T-helper 9 cell (primary cell): ENCODE data around the gene SPTAN1.
"Not testable (repeated sequence)": the region's sequence is repeated elsewhere in the genome, so short reads cannot be mapped to it uniquely, and the experiment has no call there.

ENCODE experiments used
- DNase-seq: peaks from one replicate; pipeline ENCODE4 v3.0.0-alpha.2; 2020

Gene SPTAN1

DNA sequence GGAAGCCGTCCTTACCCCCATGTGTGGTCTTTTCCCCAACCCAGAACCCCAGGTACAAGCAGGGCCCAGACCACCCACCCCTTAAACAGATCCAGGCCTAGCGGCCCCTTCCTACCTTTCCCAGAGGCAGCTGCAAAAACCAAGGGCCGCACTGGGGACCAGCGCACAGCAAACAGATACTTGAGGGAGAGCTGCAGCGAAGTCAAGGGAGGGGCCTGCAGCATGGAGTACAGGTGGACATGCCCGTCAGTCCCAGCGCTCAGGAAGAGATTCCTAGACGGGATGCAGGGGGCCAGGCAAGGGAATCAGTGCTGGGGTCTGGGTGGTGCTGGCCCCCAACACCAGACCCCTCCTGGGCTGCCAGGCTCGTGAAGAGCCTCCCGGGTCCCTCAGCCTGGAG, 81.7 kb downstream of the SPTAN1 start:
- DNase-seq = no peak

DNA sequence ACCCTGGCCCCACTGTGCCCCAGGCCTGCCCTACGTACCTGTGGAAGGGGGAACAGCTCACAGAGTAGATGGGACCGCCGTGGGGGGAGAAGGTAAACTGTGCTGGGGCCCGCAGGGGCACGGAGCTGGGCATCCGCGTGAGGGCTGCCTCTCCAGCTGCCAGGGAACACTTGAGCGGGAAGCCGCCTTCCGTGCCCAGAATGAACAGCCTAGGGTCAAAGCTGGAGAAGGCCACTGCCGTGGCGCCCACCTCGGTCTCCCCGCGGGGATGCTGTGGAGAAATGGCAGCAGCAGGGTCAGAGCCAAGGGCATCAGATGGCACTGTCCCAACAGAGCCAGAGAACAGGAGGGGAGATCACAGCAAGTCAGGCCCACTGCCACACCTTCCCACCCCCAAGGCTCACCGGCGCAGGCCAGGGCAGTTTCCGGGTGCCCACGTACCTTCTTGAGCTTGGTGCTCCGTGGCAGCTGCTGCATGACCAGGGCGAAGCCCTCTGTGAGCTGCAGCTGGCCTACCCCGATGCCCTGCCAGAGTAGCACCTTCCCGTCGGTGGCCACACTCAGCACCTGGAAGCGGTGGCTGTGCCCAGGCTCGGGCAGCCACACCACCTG, 82.4 kb downstream of the SPTAN1 start:
- no peak for DNase-seq

DNA sequence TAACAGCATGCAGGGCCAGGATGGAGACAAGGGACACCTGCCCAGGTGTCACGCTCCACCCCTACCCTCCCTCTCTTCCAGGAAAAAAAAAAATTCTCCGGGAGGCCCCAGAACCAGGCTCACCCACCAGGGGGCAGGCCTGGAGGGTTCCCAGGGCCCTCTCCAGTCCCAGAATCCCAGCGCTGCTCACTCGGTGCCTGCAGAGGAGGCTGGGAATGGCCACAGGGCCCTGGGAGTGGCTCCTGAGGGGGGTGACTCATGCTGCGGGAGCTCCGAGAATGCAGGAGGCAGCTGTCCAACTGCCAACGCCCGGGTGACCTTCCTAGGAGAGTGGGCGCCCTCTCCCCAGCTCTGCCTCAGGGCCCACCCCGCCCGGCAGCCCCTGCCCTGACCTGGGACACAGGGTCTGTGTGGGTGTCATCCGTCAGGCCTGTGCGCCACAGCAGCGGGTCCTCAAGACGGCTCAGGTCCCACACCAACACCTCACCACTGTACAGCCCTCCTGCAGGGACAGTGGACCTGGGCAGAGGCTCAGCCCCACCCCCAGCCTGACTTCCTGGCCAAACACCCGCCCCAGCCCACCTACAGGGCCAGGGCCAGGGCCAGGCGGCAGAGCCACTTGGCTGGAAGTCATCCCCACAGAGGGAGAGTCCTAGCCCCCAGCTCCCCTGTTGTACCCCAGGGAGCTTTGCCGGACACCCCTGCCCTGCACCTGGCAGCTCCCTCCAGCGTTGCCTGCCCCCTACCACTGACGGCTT, 83.1 kb downstream of the SPTAN1 start:
- no peak for DNase-seq

DNA sequence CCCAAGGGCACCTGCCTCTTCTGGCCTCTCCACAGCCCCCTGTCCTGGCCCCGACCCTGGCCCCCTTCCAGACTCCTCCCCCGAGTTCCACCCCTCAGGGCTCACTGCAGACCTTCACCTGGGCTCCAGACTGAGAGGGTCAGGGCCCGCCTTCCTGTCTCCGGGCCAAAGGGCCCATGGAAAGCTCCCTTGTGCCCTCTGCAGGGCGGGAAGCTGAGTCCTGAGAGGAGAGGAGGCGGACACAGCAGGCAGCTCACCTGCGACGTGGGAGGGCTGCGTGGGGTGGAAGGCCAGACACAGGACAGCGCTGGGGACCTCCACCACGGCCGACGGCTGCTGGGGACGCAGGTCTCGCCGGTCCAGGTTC, 83.6 kb downstream of the SPTAN1 start:
- DNase-seq = no peak

DNA sequence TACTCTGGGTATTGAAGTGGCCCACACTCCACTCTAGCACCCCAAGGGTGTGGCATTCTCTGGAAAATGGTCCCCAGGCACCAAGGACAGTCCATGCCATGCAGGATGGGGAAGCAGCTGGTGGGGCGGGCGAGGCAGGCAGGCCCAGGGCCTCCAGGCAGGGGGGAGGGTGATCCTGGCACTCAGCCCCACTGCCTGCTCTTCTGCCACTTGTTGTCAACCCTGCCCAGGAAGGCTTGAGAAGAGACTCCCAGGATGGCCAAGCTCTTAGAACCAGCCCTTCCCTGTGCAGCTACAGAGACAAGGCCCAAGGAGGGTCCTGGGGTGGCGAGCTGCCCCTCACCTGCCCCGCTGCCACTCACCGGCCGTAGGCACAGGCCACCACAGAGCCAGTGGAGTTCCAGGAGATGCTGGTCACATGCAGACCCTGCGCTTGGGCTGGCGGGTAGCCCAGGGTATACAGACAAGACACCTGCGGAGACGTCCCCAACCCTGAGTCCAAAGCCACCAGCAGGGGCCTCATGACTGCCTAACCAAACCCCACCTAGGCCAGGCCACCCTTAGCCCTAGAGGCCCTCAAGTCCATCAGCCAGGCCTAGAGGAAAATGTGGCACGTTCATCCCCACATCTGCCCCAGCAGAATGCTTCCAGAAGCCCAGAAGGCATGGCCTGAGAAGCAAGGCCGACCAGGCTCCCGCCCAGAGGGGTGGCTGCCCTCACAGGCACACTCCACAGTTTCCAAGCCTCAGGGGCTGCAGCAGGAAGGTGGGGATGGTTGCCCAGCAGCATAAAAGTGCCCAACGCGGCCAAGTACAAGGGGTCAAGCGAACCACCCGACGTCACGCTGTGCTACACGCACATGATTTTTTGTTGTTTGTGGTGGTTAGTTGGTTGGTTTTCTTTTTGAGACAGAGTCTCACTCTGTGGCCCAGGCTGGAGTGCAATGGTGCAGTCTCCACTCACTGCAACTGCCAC, 84.5 kb downstream of the SPTAN1 start:
- DNase-seq = no peak

DNA sequence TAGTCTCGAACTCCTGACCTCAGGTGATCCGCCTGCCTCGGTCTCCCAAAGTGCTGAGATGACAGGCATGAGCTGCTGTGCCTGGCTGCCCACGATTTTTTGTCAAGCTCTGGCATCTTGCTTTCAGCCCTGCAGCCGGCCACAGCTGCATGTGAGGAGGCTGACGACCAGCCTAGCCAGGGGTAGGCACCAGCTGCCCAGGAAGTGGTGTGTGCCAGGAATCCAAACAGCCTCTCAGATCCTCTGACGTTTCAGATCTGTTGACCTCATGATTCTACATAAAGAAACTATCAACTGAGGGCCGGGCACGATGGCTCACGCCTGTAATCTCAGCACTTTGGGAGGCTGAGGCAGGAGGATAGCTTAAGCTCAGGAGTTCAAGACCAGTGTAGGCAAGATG, 85.3 kb downstream of the SPTAN1 start:
- DNase-seq = no peak

DNA sequence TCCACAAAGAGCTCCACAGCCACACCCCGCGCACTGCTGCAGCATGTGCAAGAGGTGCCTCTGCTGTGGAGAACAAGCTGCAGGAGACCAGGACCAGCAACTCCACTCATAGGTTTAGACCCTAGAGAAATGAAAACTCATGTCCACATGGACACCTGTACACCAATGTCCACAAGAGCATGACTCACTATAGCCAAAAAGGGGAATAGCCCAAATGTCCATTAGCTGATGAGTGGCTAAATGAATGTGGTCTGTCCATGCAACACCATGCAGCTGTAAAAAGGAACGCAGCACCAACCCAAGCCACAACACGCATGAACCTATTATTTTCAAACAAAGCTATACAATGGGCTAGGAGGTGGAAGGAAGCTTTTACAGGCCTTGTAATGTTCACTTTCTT, 86.2 kb downstream of the SPTAN1 start:
- no peak for DNase-seq

DNA sequence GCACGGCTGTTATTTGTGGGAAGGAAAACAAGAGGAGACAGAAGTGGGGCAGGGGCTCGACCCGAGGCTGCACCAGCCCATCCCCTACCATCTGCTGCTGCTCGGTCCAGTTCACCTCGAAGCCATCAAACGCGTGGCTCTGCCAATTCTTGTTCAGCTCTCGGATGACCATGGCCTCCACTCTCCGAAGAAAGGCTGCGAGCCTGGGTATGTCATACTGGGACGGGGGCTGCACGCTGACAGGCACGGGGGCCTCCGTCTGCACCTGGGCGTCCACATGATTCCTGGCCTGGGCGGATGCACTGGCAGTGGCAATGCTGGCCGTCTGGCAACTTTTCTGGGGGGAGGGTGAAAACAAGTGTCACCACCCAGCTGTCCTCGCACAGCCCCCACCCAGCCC, 88.2 kb downstream of the SPTAN1 start:
- no peak for DNase-seq

DNA sequence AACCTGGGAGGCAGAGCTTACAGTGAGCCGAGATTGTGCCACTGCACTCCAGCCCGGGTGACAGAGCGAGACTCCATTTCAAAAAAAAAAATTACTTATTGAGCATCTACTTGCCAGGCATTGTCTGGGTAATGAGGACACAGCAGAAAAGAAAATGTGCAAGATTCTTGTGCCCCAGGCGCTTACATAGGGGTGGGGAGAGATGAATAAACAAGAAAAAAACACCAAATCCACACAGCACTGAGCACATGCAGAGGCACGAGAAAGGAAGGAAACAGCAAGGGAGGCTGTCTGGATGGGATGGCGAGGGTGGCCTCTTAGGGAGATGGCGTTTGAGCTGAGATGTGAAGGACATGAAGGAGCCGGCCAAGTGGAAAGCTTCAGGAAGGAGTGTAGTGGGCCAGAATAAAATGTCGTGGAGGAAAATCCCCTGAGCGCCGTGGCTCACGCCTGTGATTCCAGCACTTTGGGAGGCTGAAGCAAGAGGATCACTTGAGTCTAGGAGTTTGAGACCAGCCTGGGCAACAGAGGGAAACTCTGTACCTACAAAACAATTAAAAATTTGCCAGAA, 90.4 kb downstream of the SPTAN1 start:
- no peak for DNase-seq

DNA sequence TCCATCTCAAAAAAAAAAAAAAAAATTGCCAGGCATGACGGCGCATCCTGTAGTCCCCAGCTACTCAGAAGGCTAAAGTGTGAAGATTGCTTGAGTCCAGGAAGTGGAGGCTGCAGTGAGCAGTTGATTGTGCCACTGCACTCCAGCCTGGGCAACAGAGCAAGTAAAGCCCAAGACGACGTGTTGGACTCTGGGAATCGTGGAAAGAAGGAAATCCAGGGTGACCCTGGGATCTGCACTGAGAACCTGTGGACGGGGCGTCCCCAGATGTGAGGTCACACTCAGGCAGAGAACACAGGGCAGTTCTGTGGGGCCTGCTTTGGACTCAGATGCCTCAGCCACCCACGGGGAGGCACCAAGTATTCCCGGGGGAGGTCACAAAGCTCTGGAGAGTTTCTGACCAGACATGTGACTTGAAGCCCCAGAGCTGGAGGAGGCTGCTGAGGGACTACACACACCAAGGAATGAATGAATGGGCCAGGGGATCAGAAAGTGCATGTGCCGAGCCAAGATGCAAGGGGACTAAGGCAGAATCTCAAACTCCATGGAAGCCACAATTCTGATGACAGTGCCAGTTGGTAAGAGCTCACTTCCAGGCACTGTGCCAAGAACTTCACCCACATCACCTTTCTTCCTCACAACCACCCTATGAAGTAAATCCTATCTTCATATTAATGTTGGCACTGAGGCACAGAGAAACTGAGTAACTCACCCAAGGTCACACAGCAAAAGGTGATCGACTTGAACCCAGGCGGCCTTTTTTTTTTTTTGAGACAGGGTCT, 91.3 kb downstream of the SPTAN1 start:
- no peak for DNase-seq

DNA sequence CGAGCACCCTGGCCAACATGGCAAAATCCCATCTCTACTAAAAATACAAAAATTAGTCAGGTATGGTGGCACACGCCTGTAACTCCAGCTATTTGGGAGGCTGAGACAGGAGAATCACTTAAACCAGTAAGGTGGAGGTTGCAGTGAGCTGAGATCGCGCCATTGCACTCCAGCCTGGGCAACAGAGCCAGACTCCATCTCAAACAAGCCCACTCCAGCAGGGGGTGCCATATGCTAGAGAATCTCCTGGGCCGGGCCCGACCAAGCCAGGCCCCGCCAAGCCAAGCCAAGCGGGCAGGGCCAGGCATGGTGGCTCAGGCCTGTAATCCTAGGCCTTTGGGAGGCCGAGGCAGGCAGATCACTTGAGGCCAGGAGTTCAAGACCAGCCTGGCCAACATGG, 95.8 kb downstream of the SPTAN1 start:
- peak; percentile 51 for DNase-seq

DNA sequence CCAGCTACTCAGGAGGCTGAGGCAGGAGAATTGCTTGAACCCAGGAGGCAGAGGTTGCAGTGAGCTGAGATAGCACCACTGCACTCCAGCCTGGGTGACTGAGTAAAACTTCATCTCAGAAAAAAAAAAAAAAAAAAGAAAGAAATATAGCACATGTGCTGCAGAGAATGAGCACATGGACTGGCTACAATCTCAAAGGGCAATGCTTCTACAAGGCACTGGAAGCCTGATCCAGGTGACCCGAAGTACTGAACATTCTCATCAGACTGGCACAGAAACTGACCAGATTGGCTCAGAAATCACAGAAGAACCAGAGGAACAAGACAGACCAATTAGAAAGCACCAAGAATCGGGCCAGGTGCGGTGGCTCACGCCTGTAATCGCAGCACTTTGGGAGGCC, 99.4 kb downstream of the SPTAN1 start:
- no peak for DNase-seq

DNA sequence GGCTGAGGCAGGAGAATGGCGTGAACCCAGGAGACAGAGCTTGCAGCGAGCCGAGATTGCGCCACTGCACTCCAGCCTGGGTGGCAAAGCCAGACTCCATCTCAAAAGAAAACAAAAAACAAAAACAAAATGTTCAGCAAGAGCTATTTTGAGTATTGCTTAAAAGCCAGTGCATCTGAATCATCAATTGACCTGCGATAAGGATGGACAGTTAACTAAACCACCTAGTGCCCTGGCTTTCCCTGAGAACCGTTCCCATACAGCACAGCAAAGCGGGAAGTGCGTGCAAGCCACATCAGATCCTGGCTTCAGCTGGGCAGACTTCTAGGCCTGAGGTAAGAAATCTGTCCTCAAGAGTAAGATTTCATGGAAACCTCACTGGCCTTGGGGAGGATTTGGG, 101.5 kb downstream of the SPTAN1 start:
- DNase-seq = no peak

DNA sequence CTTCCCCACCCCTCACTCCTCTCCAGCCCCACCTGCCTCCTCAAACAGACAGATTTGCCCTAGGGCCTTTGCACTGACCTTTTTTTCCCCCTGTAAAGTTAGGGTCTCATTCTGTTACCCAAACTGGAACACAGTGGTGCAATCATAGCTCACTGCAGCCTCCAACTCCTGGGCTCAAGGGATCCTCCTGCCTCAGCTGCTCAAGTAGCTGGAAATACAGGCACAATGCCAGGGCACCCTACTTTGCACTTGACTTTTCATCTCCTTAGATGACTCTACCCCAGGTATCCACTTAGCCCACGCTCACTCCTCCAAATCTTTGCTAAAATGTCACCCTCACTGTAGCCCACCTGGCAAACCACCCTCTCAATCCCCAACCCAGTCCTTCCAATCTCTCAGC, 102.1 kb downstream of the SPTAN1 start:
- no peak for DNase-seq

DNA sequence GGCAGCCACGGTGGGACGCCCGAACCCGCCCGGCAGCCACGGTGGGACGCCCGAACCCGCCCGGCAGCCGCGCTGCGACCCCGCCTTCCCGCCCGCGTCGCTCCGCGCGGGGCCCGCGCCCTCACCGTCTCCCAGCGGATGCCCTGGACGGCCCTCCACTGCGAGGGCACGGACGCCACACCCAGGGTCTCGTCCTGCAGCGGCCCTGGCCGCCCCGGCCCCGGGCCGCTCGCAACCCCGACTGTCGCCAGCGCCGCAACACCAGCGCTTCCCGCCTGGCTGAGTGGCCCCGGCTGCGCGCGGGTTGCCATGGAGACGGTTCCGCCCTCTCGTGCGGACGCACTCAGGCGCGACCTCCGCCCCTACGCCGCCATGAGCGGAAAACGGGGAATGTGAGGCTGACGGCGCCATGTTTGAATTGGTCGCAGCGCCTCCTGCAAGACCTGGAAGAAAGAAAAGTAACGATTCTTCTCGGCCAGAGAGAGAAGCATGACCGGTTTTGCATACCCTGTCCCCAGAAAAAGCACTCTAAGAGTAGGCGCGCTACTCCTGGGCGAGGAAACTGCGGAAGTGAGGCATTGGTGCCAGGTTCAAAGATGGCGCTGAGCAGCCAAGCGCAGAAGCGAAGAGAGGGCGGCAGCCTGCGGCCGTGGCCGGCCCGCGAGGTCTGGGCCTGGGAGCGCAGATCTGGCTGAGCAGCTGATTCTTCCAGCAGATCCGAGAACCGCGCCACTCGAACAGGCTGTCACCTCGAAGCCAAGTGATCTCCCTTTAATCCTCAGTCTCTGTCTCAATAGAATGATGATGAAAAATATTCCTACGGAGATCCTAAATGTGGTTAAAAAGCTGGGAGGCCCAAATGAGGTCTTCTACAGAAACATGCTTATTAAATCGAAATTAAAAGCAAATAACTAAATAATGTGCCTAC, 104.3 kb downstream of the SPTAN1 start, which contains the start of gene DYNC2I2:
TSS of gene DYNC2I2 (minus strand) at position 432 of the 928 bp plus-strand sequence. CDS start at position 311, 121 bp downstream.
- peak; percentile 96 for DNase-seq

DNA sequence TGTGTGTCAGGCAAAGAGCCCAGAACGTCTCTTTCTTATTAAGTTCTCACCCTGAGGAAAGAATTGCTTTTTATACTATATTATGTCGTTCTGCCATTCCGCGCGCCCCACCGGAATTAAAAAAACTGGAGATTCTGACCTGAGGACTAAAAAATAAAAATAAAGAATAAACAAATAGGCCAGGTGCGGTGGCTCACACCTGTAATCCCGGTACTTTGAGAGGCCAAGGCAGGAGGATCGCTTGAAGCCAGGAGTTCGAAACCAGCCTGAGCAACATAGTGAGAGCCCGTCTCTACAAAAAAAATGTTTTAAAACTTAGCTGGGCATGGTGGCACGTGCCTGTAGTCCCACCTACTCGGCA, 104.9 kb downstream of the SPTAN1 start:
- DNase-seq = no peak

DNA sequence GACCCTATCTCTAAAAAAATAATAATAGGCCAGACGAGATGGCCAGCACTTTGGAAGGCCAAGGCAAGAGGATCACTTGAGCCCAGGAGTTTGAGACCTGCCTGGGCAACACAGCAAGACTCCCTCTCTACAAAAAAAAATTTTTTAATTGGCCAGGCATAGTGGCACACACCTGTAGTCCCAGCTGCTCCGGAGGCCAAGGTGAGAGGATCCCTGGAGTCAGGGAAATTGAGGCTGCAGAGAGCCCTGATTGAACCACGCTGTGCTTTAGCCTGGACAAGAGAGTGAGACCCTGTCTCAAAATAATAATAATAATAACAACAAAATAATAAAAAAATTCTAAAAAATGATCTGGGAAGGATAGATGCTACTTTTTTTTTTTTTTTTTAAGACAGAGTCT, 105.4 kb downstream of the SPTAN1 start:
- no peak for DNase-seq

DNA sequence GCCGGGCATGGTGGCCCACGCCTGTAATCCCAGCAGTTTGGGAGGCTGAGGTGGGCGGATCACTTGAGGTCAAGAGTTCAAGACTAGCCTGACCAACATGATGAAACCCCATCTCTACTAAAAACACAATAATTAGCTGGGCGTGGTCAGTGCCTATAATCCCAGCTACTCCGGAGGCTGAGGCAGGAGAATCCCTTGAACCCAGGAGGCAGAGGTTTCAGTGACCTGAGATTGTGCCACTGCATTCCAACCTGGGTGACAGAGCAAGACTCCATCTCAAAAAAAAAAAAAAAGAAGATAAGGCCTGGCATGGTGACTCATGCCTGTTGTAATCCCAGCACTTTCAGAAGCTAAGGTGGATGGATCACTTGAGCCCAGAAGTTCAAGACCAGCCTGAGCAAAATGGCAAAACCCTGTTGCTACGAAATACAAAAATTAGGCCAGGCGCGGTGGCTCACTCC, 114.1 kb downstream of the SPTAN1 start:
- not testable (repeated sequence) for DNase-seq

DNA sequence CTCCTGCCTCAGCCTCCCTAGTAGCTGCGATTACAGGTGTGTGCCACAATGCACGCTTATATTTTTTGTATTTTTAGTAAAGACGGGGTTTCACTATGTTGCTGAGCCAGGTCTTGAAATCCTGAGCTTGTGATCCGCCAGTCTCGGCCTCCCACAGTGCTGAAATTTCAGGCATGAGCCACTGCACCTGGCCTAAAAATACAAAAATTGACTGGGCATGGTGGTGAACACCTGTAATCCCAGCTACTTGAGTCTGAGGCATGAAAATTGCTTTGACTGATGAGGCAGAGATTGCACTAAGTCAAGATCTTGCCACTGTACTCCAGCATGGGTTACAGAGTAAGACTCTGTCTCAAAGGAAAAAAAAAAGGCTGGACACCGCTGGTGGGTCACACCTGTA, 117.4 kb downstream of the SPTAN1 start:
- DNase-seq = no peak

DNA sequence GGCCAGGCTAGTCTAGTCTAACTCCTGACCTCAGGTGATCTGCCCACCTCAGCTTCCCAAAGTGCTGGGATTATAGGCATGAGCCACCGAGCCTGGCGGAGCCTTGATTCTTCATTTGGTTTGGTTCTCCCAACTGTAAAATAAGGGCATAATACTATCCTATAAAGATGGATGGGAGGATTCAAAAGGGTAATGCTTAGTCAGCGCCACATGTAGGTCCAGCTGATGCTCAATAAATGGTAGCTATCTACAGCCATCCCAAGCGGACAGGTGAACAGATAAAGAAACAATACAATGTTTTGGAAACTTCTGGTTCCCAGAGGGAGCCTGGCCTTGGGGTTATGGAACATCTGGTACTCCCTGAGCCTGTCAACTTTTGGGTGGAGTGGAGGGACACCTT, 123.0 kb downstream of the SPTAN1 start:
- no peak for DNase-seq

DNA sequence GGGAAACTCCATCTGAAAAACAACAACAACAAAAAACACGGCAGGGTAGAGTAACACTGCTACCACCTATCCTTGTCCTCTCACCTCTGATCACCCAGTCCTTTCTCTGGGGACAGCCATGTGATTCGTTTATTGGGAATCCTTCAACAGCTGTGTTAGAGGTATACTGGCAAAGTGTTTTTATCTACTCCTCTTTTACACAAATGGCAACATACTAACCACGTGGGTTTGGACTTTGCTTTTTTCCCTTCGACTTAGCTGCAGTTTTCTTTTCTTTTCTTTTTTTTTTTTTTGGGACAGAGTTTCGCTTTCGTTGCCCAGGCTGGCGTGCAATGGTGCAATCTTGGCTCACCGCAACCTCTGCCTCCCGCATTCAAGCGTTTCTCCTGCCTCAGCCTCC, 125.4 kb downstream of the SPTAN1 start:
- DNase-seq = no peak
